Activated CD8-positive, alpha-beta T cell treated with anti-CD3 and anti-CD28 coated beads for 36 hours (primary cell): ENCODE data around the gene SLC10A1. TPM values are rescaled to one million over a fixed set of nuclear protein-coding genes. Genes with fewer than 3 reads are reported as not detected.

Source experiments
- ATAC-seq: fragments of 200-7000 bp; cut with Tn5 transposase; one replicate; pipeline ENCODE4 v1.10.0; 2021; ENCODE audit warnings: mild to moderate bottlenecking, moderate library complexity
- CTCF ChIA-PET: fragments of 350-600 bp; sonication (Branson Sonifier 250); formaldehyde crosslinking; loops from one replicate; lab custom pipeline; 2021; ENCODE audit warnings: antibody characterized with exemption; lab: Charles Lee
- POLR2A ChIA-PET: fragments of 350-600 bp; sonication (Branson Sonifier 250); formaldehyde crosslinking; loops from one replicate; lab custom pipeline; 2021; ENCODE audit warnings: antibody characterized with exemption; lab: Charles Lee
- DNase-seq: peaks from one replicate; pipeline ENCODE4 v3.0.0-alpha.2; 2020
- H3K27ac Mint-ChIP-seq: one replicate; pipeline ENCODE4 v1.8.0; 2021; ENCODE audit warnings: mild to moderate bottlenecking, mixed read lengths
- H3K27me3 Mint-ChIP-seq: one replicate; pipeline ENCODE4 v1.8.0; 2021; ENCODE audit warnings: mixed read lengths
- H3K36me3 Mint-ChIP-seq: one replicate; pipeline ENCODE4 v1.8.0; 2021; ENCODE audit warnings: low read depth, mixed read lengths
- H3K4me1 Mint-ChIP-seq: one replicate; pipeline ENCODE4 v1.8.0; 2021; ENCODE audit warnings: low read depth, mixed read lengths
- H3K4me3 Mint-ChIP-seq: one replicate; pipeline ENCODE4 v1.8.0; 2021; ENCODE audit warnings: mild to moderate bottlenecking, moderate library complexity, mixed read lengths
- H3K9me3 Mint-ChIP-seq: one replicate; pipeline ENCODE4 v1.8.0; 2021; ENCODE audit warnings: mixed read lengths
- intact Hi-C: fragments of 100-400 bp; cut with micrococcal nuclease; formaldehyde crosslinking; loops from one replicate; pipeline ENCODE4 v1.10.0; 2022
- total RNA-seq, 2 experiments: library from RNA; stranded (reverse); gene quantifications; one replicate each; pipeline ENCODE4 v1.2.3, GENCODE V29; 2021
- TF ChIP-seq, protein P1 (sequence below): fragments of 200-600 bp; IDR thresholded peaks from one replicate; pipeline ENCODE4 v1.8.0; 2022; ENCODE audit warnings: antibody characterized with exemption, mild to moderate bottlenecking

Gene SLC10A1
- total RNA-seq, 2 experiments from 2014 or later: not detected

DNA sequence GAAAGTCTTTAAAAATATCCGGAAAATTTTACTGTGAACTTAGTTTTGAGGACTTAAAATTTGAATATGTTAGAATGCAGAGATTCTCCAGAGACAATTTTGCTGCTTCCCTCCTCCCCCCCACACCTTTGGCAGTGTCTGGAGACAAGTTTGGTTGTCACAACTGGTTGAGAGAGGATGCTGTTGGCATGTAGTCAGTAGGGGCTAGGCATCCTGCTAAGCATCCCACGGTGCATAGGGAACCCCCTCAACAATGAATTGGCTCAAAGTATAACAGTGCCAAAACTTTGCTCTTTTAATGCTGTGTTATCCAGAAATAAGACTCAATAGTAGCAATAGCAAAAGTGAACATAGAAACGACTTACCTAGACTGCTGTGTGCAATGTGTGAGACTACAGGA lies 26.5 kb downstream of the SLC10A1 start:
- ATAC-seq: no peak
- DNase-seq: no peak
- POLR2A ChIA-PET: no interaction called here
- peaks cover 2% of the 10 kb centered on the region for H3K27me3 Mint-ChIP-seq
- CTCF ChIA-PET: no interaction called here
- H3K4me1 Mint-ChIP-seq: peaks cover 69% of the 10 kb centered on the region
- H3K9me3 Mint-ChIP-seq: peaks cover 3% of the 10 kb centered on the region
- H3K27ac Mint-ChIP-seq: peak overlapping the region; percentile 77
- H3K4me3 Mint-ChIP-seq: peak overlapping the region; percentile 55
- TF ChIP-seq, protein P1, sequence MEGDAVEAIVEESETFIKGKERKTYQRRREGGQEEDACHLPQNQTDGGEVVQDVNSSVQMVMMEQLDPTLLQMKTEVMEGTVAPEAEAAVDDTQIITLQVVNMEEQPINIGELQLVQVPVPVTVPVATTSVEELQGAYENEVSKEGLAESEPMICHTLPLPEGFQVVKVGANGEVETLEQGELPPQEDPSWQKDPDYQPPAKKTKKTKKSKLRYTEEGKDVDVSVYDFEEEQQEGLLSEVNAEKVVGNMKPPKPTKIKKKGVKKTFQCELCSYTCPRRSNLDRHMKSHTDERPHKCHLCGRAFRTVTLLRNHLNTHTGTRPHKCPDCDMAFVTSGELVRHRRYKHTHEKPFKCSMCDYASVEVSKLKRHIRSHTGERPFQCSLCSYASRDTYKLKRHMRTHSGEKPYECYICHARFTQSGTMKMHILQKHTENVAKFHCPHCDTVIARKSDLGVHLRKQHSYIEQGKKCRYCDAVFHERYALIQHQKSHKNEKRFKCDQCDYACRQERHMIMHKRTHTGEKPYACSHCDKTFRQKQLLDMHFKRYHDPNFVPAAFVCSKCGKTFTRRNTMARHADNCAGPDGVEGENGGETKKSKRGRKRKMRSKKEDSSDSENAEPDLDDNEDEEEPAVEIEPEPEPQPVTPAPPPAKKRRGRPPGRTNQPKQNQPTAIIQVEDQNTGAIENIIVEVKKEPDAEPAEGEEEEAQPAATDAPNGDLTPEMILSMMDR: no peak
- peaks cover 82% of the 10 kb centered on the region for H3K36me3 Mint-ChIP-seq
- intact Hi-C loops: no loop called here

DNA sequence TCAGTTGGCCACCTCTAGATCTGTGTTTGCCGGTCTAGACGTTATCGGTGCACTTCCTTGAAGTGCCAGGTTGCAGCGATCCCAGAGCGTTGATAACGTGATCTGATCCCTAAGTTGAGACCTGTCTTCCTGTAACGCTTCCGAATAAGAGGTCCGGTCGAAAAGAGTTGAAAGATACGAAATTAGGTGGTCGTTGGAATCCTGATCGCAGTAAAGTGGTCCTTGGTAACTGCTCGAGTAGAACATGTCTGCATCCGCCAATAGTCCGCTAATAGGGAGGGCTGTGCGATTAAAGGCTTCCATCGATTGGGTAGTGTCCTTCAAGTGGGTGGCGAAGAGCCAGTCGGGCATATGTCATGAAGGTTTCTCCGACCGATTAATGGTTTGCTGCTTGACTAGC lies 27.4 kb downstream of the SLC10A1 start:
- H3K36me3 Mint-ChIP-seq: peaks cover 76% of the 10 kb centered on the region
- POLR2A ChIA-PET: interaction anchor here (2.4 to 4.2 kb wide), 2 partner anchors 7 to 9 kb away, joined by 9 to 28 read pairs; no protein-coding TSS in a partner anchor
- ATAC-seq (no peak), DNase-seq (no peak)
- peaks cover 2% of the 10 kb centered on the region for H3K27me3 Mint-ChIP-seq
- H3K4me3 Mint-ChIP-seq: peak overlapping the region; percentile 55
- peaks cover 3% of the 10 kb centered on the region for H3K9me3 Mint-ChIP-seq
- peak overlapping the region; percentile 77 for H3K27ac Mint-ChIP-seq
- CTCF ChIA-PET: interaction anchor here (1.0 kb wide), 1 partner anchor 11 kb away, joined by 4 read pairs; no protein-coding TSS in a partner anchor
- TF ChIP-seq, protein P1: no peak
- intact Hi-C loops: no loop called here
- peaks cover 63% of the 10 kb centered on the region for H3K4me1 Mint-ChIP-seq

DNA sequence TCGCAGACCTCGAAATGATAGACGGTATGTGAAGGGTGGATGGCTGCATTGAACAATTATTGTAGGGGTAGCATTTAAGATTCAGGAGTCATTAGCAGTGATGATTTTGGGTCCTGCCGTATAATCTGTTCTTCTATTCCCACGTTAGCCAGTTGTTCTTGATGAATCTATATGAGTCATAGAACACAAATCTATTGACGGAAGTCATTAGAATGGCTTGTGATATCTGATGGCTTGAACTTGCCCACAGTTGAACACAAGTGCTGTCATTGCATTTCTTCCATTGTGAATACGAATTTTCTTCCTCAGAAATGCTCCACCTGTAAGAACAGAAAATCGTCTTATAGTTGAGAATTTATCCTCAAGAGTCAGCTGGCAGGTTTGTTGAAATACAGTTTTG lies 28.2 kb downstream of the SLC10A1 start:
- TF ChIP-seq, protein P1: no peak
- DNase-seq (no peak), ATAC-seq (no peak)
- CTCF ChIA-PET: interaction anchor here (1.0 to 1.2 kb wide), 3 partner anchors 8 to 42 kb away, joined by 3 to 4 read pairs (median 4); no protein-coding TSS in a partner anchor
- H3K27ac Mint-ChIP-seq: peak overlapping the region; percentile 100
- H3K27me3 Mint-ChIP-seq: peaks cover 2% of the 10 kb centered on the region
- H3K36me3 Mint-ChIP-seq: peaks cover 72% of the 10 kb centered on the region
- peaks cover 6% of the 10 kb centered on the region for H3K9me3 Mint-ChIP-seq
- intact Hi-C loops: no loop called here
- peak overlapping the region; percentile 90 for H3K4me3 Mint-ChIP-seq
- peaks cover 63% of the 10 kb centered on the region for H3K4me1 Mint-ChIP-seq
- POLR2A ChIA-PET: interaction anchor here (1.5 to 4.2 kb wide), 4 partner anchors 8 to 157 kb away, joined by 7 to 28 read pairs (median 8); partner anchors contain the start of gene SUSD6

DNA sequence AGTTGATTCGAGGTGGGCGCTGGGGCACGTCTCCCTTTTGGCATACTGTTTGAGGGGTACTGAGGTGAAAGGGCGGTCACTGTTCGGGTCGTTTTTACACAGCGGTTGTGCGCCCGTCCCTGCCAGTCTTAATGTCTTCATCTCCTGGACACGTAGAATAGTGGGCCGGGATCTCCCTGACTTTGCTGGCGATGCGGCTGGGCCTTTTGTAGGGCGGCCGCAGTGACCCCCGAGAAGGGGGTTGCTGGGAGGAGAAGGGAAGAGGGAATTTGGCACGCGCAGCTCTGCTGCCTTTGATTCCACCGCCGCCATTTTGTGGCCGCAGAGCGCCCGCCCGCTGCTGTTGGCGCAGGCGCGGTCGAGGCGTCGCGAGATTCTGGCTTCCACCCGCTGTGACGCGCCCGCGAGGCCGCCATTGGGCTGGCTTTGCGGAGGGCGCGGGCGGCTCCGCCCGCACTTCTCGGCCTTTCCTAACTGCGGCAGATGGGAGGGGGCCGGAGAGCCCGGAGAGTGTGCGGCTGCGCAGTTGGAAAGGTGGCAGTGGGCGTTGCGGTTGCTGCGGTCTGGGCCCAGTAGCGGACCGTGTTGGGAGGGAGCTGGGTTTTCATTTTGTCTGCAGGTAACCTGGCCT lies 29.6 kb downstream of the SLC10A1 start:
- Mint-ChIP-seq H3K36me3 (peaks cover 62% of the 10 kb centered on the region), H3K9me3 (peaks cover 8% of the 10 kb centered on the region), H3K27ac (peak overlapping the region; percentile 100), H3K4me1 (peaks cover 61% of the 10 kb centered on the region), H3K4me3 (peak overlapping the region; percentile 90), H3K27me3 (peaks cover 2% of the 10 kb centered on the region)
- ChIA-PET CTCF (interaction anchor here (0.7 to 1.0 kb wide), 3 partner anchors 48 to 156 kb away, joined by 3 read pairs; partner anchors contain the start of gene SUSD6), POLR2A (interaction anchor here (0.7 to 4.2 kb wide), 14 partner anchors 9 to 195 kb away, joined by 3 to 28 read pairs (median 6); partner anchors contain the start of gene SUSD6)
- DNase-seq (peak; percentile 95), ATAC-seq (peak; percentile 73)
- intact Hi-C loops: no loop called here
- TF ChIP-seq, protein P1: no peak

DNA sequence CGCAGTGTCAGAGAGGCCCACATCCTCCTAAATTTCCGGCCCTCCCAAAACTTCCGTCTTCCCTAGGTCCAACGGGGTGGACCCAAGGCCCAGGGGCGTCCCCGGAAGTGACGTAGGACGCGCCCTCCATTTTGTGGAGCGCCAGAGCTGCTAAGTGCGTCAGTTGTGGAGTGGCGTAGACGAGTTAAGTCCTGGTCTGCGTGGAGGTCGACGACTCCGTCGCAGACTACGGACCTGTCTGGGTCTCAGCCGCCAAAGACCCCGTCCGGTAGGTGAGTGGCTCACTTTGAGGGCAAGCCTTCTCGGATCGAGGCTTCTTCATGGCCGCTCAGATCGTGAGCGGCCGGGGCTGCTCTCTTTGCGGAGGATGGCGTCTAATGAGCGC lies 30.1 kb downstream of the SLC10A1 start, which contains the start of gene SRSF5:
Gene SRSF5, plus strand, starts transcription at position 159 of the 385 bp plus-strand sequence. CDS start 1,015 bp downstream, outside the sequence.
- intact Hi-C loops: no loop called here
- peak within 1 kb of the TSS; percentile 90 for H3K4me3 Mint-ChIP-seq
- TF ChIP-seq, protein P1: no peak
- peaks cover 2% of the 10 kb centered on the region for H3K27me3 Mint-ChIP-seq
- ChIA-PET CTCF (interaction anchor here (0.7 to 1.4 kb wide), 4 partner anchors 40 to 151 kb away, joined by 3 read pairs; no protein-coding TSS in a partner anchor), POLR2A (interaction anchor here (0.7 to 4.2 kb wide), 15 partner anchors 9 to 161 kb away, joined by 3 to 28 read pairs (median 4); no protein-coding TSS in a partner anchor)
- H3K36me3 Mint-ChIP-seq: peaks cover 57% of the 10 kb centered on the region
- peak within 1 kb of the TSS; percentile 100 for H3K27ac Mint-ChIP-seq
- H3K4me1 Mint-ChIP-seq: peaks cover 61% of the 10 kb centered on the region
- peaks cover 8% of the 10 kb centered on the region for H3K9me3 Mint-ChIP-seq
- DNase-seq: peak; percentile 96
- peak; percentile 80 for ATAC-seq
